PFSK-1 (cell line): ENCODE measurements around the gene IL1A.

Source experiments
- FOXP2 ChIP-seq: optimal IDR thresholded peaks from 2 replicates; pipeline ENCODE3; 2011; ENCODE audit warnings: borderline replicate concordance, control low read depth, inconsistent platforms; ENCODE audit not compliant: insufficient read depth; ENCODE audit errors: extremely low read length, extremely low read depth
- TAF1 ChIP-seq: IDR thresholded peaks from 2 replicates; pipeline ENCODE4 v1.6.1; 2012; ENCODE audit warnings: low read length, control low read depth, borderline replicate concordance; ENCODE audit not compliant: insufficient read depth

GRCh38 chr2:112728029-112728362, 56.3 kb downstream of the IL1A start:
- TF ChIP-seq TAF1 (no peak), FOXP2 (no peak)
